Vagina (tissue), 2 donors: ENCODE results near the gene NHP2. TPM values are rescaled to one million over a fixed set of nuclear protein-coding genes. Genes with fewer than 3 reads are reported as not detected.

Source experiments
- DNase-seq, 2 donors: peaks; one replicate each; pipeline ENCODE4 v3.0.0-alpha.2; 2017; ENCODE audit errors: extremely low spot score in 2 of 2
- H3K27ac ChIP-seq: fragments of 200-600 bp; sonication (generic); one replicate; pipeline ENCODE4 v1.5.1; 2019
- H3K27me3 ChIP-seq: fragments of 200-600 bp; sonication (generic); one replicate; pipeline ENCODE4 v1.5.1; 2019
- H3K36me3 ChIP-seq, 2 donors: fragments of 200-600 bp; sonication (generic); one replicate each; pipeline ENCODE4 v1.5.1; 2017 to 2019
- H3K4me1 ChIP-seq: fragments of 200-600 bp; sonication (generic); one replicate; pipeline ENCODE4 v1.5.1; 2019
- H3K4me3 ChIP-seq, 2 donors: fragments of 200-600 bp; sonication (generic); 1 replicate in 1 of 2; 2 replicates in 1 of 2; pipeline ENCODE4 v1.5.1; 2016 to 2019
- H3K9me3 ChIP-seq: fragments of 200-600 bp; sonication (generic); one replicate; pipeline ENCODE4 v1.5.1; 2019
- POLR2A ChIP-seq, 2 donors: fragments of 450-650 bp; IDR thresholded peaks; one replicate each; pipeline ENCODE4 v1.6.1; 2017; ENCODE audit warnings: antibody characterized with exemption in 2 of 2, mild to moderate bottlenecking in 2 of 2, moderate library complexity in 2 of 2
- POLR2AphosphoS5 ChIP-seq, 2 donors: sonication (generic); formaldehyde crosslinking; IDR thresholded peaks; one replicate each; pipeline ENCODE4 v1.9.0; 2017; ENCODE audit warnings: antibody characterized with exemption in 2 of 2, mild to moderate bottlenecking in 2 of 2, low read depth in 1 of 2; ENCODE audit not compliant: insufficient read depth in 1 of 2
- intact Hi-C: fragments of 100-400 bp; cut with DNase I; formaldehyde crosslinking; loops from one replicate; pipeline ENCODE4 v1.15.1; 2023
- total RNA-seq: library from RNA; depleted of rRNA; stranded (reverse); fragments of >200 nt; gene quantifications from one replicate; pipeline ENCODE4 v1.2.3, GENCODE V29; 2016
- TF ChIP-seq, protein P1 (sequence below), 3 experiments: fragments of 450-650 bp in 2 of 3; fragments of 200-600 bp in 1 of 3; sonication (generic) in 1 of 3; IDR thresholded peaks; one replicate each; pipeline ENCODE4 v1.5.1; 2017 to 2019; ENCODE audit warnings: antibody characterized with exemption in 3 of 3, mild to moderate bottlenecking in 2 of 3, moderate library complexity in 2 of 3

The NHP2 gene
- total RNA-seq, 1 donor from 2014 or later = 172 TPM

DNA sequence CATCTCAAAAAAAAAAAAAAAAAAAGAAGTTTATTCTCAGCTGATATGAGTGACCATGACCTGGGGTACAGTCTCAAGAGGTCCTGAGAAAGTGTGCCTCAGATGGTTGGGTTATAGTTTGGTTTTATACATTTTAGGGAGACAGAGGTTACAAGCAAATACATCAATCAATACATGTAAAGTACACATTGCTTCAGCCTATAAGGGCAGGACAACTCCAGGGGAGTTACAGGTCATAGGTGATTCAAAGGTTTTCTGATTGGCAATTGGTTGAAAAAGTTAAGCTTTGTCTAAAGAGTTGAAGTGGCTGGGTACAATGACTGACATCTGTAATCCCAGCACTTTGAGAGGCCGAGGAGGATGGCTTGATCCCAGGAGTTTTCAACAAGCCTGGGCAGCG, 35.7 kb upstream of the NHP2 start:
- Histone ChIP-seq H3K27me3 (no peaks in the 10 kb centered on the region), H3K9me3 (no peaks in the 10 kb centered on the region), H3K4me3 (no peak overlapping the region), H3K4me1 (no peaks in the 10 kb centered on the region), H3K27ac (no peak overlapping the region), H3K36me3 (no peaks in the 10 kb centered on the region)
- intact Hi-C loops = no loop called here
- DNase-seq = no peak
- TF ChIP-seq POLR2A (IDR thresholded peaks at IDR 0.05) = no peak

DNA sequence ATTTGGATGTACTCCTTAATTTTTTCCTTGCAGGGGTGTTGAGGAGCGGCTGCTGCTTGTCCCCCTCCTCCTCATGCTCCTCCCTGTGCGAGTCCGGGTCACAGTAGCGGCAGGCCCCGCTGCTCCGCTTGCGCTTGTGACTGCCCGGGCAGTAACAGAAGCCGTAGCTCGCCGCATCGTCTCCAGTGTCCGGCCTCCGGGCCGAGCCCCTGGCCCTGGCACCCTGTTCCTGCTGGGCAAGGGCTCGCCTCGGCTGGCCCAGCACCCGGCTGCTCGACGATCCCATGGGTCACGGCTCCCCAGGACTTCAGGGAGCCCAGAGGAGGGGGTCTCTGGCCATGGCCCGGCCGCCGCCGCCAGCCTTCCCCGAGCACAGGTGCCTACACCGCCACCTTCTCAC, 33.3 kb upstream of the NHP2 start, which contains the start of gene GMCL2:
TSS of gene GMCL2 (minus strand) at position 358 of the 400 bp plus-strand sequence. CDS start at position 286, 72 bp downstream.
- H3K9me3 ChIP-seq = no peaks in the 10 kb centered on the region
- H3K4me1 ChIP-seq = no peaks in the 10 kb centered on the region
- DNase-seq = no peak
- no peaks in the 10 kb centered on the region for H3K36me3 ChIP-seq
- H3K27ac ChIP-seq = no peak within 1 kb of the TSS
- no peak within 1 kb of the TSS for H3K4me3 ChIP-seq
- intact Hi-C loops = no loop called here
- no peaks in the 10 kb centered on the region for H3K27me3 ChIP-seq
- TF ChIP-seq POLR2A (IDR thresholded peaks at IDR 0.05) (no peak), POLR2AphosphoS5 (IDR thresholded peaks at IDR 0.05; ENCODE audit: insufficient read depth in 1 of 2, low read depth in 1 of 2) (no peak)
- TF ChIP-seq, protein P1, sequence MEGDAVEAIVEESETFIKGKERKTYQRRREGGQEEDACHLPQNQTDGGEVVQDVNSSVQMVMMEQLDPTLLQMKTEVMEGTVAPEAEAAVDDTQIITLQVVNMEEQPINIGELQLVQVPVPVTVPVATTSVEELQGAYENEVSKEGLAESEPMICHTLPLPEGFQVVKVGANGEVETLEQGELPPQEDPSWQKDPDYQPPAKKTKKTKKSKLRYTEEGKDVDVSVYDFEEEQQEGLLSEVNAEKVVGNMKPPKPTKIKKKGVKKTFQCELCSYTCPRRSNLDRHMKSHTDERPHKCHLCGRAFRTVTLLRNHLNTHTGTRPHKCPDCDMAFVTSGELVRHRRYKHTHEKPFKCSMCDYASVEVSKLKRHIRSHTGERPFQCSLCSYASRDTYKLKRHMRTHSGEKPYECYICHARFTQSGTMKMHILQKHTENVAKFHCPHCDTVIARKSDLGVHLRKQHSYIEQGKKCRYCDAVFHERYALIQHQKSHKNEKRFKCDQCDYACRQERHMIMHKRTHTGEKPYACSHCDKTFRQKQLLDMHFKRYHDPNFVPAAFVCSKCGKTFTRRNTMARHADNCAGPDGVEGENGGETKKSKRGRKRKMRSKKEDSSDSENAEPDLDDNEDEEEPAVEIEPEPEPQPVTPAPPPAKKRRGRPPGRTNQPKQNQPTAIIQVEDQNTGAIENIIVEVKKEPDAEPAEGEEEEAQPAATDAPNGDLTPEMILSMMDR (IDR thresholded peaks at IDR 0.05) = no peak

DNA sequence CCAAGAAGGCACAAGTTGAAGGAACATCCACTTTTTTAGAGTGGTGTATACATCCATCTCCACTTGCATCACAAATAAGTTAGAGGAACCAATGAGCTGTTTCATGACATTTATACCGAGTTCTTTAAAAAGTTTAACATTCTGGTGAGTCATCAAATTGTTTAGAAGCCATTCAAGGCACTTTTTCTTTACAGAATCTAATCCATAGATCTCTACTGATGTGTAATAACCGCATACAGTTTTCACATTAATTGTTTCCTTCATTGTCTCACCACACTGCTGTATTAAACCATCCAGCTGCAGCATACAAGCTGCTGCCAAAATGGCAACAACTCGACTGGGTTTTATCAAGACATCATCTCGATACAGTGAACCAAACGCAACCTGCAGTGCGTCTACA, 32.7 kb upstream of the NHP2 start:
- intact Hi-C loops = no loop called here
- no peaks in the 10 kb centered on the region for H3K4me1 ChIP-seq
- no peak for DNase-seq
- no peak overlapping the region for H3K27ac ChIP-seq
- no peaks in the 10 kb centered on the region for H3K27me3 ChIP-seq
- H3K9me3 ChIP-seq = no peaks in the 10 kb centered on the region
- TF ChIP-seq, protein P1 (IDR thresholded peaks at IDR 0.05) = no peak
- TF ChIP-seq POLR2A (IDR thresholded peaks at IDR 0.05) (no peak), POLR2AphosphoS5 (IDR thresholded peaks at IDR 0.05; ENCODE audit: insufficient read depth in 1 of 2, low read depth in 1 of 2) (no peak)
- no peaks in the 10 kb centered on the region for H3K36me3 ChIP-seq
- H3K4me3 ChIP-seq = no peak overlapping the region

DNA sequence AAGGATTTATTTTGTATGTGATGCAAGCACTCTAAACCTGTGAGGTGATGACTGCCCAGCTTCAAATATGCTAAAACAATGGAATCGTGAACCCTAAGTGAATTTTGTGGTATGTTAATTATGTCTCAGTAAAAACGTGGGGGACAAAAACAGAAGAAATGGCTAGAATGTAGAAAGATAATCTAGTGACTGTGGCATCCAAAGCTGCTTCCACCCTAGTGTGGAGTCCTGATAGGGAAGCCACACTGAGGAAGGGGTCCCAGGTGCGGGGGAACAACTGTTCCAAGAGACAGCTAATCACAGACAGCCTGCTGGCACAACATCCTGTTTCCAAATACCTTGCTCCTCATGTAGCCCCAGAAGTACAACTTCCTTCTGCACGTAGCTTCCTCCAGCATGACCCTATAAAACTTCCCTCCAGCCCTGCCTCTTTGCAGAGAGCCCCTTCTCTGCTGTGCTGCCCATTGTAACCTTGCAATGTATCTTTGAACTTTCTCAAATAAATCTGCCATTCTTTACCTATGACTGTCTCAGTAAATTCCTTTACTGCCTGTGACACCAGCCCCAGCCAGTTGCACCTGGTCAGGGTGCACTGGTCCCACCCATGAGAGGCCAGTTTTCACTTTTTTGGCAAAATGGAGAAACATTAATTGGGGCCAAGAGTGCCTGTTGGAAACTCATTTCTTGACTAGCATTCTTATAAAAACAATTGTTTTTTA, 28.6 kb upstream of the NHP2 start:
- no peak for TF ChIP-seq POLR2A (IDR thresholded peaks at IDR 0.05)
- no peak for TF ChIP-seq POLR2AphosphoS5 (IDR thresholded peaks at IDR 0.05; ENCODE audit: insufficient read depth in 1 of 2, low read depth in 1 of 2)
- TF ChIP-seq, protein P1 (IDR thresholded peaks at IDR 0.05) = no peak
- H3K4me1 ChIP-seq = no peaks in the 10 kb centered on the region
- intact Hi-C loops = no loop called here

DNA sequence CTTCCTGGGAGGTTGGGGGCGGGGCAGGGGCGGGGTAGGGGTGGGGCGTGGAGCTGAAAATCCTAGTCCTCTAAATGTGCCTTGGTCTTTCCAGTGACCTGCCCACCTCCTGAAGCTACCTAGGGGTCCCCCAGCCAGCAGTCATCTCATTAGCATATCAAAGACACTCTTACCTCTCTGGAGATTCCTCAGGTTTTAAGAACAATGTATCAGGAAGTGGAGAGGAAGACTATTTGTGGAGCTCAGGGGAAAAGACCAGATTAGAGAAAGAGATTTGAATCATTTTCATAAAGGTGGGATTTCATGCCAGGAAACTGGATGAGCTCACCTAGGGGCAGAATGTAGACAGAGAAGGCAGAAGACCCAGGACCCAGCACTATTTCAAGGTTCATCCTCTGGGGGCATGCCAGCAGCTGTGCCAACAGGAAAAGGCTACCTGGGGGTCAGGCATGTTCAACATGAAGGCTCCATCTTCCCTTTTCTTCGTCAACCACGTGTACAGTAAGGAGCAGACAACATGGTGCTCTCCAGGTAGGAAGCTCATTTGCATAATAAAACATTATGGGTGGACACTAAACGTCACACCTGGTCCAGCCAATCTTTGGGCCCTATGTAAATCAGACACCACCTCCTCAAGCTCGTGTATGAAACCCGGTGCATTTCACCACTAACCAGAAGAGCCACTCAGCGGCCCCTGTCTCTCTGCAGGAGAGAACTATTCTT, 26.6 kb upstream of the NHP2 start:
- Histone ChIP-seq H3K4me1 (no peaks in the 10 kb centered on the region), H3K27me3 (no peaks in the 10 kb centered on the region), H3K9me3 (peaks cover 3% of the 10 kb centered on the region), H3K36me3 (no peaks in the 10 kb centered on the region), H3K27ac (no peak overlapping the region), H3K4me3 (no peak overlapping the region)
- DNase-seq = no peak
- TF ChIP-seq POLR2AphosphoS5 (IDR thresholded peaks at IDR 0.05; ENCODE audit: insufficient read depth in 1 of 2, low read depth in 1 of 2) = no peak
- TF ChIP-seq, protein P1 (IDR thresholded peaks at IDR 0.05) = no peak
- no peak for TF ChIP-seq POLR2A (IDR thresholded peaks at IDR 0.05)
- intact Hi-C loops = no loop called here

More for the DNA sequence above, 28.6 kb upstream of the NHP2 start:
- no peak for DNase-seq
- H3K9me3 ChIP-seq = peaks cover 3% of the 10 kb centered on the region
- no peaks in the 10 kb centered on the region for H3K27me3 ChIP-seq
- H3K36me3 ChIP-seq = no peaks in the 10 kb centered on the region
- H3K4me3 ChIP-seq = no peak overlapping the region
- H3K27ac ChIP-seq = no peak overlapping the region
